ENCODE results near the gene PIP5K1B.

Gene PIP5K1B

DNA sequence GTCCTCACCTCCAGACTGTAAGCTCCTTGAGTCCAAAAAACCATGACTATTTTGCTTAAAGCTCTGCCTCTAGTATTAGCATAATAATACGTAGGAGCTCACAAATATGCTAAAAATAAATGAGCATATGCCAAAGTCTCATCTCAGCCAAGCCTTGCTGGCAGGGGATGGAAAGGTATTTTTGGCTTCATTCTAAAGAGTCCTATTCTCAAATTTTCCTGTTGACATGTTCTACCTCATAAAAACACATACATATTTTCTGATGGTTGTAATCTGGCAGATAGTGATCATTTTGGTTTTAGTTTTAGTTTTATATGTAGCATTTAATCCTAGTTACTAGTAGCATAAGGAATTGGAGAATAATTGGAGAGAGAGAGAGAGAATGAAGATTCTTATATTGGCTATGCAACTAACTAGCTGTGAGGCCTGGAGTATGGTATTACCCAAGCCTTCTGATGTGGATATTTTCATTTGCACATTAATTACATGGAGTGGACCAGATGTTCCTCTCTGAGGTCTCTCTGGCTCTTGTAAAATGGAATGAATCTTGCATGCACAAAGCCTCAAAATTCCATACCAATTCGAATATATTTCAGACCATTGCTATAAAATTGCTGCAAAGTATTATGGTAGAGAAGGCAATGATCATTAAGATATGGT lies 55.8 kb downstream of the PIP5K1B start:
- Mint-ChIP-seq H3K9me3 (peaks cover 3% of the 10 kb centered on the region), H3K27ac (no peak overlapping the region), H3K27me3 (no peaks in the 10 kb centered on the region), H3K4me3 (no peak overlapping the region), H3K36me3 (peaks cover 16% of the 10 kb centered on the region), H3K4me1 (peaks cover 18% of the 10 kb centered on the region)
- no peak for ATAC-seq

DNA sequence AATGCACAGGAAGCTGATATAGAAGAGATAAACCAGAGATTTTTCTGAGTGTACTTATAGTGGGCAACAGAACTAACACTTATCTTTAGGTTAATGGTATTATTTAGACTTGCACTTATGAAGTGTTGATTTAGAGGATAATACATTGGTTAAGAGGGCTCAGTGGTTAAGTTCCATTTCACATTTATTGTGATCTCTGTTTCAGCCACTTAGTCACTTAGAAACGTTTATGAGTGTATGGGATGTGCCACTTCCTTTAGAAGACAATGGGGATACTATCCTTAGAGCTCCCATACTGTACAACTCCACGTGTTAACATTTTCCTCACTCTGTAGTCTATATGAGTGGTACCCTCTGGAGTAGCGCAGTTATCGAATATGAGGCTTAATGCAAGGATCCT lies 57.5 kb downstream of the PIP5K1B start:
- Mint-ChIP-seq H3K27me3 (no peaks in the 10 kb centered on the region), H3K36me3 (peaks cover 16% of the 10 kb centered on the region), H3K4me1 (peaks cover 18% of the 10 kb centered on the region), H3K4me3 (no peak overlapping the region), H3K27ac (no peak overlapping the region), H3K9me3 (peaks cover 3% of the 10 kb centered on the region)
- ATAC-seq = no peak

DNA sequence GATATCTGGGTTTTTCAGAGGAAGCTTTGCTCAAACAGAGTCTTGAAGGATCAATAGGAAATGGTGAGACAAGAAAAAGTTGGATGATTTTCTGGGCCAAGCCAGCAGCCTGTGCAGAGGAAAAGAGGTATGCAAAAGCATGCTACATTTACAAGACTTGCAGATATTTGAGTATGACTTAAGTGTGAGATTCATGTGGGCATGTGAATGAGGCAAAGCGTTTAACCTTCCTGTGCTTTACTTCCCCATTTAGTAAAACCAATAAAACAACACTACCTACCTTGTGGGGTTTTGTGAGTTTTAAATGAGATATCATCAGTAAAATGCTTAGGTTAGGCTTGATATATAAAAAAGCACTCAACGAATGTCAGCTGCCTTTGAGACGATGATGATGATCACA lies 58.1 kb downstream of the PIP5K1B start:
- peak; percentile 45 for ATAC-seq
- Mint-ChIP-seq H3K27me3 (no peaks in the 10 kb centered on the region), H3K36me3 (peaks cover 12% of the 10 kb centered on the region), H3K9me3 (peaks cover 3% of the 10 kb centered on the region), H3K27ac (no peak overlapping the region), H3K4me3 (no peak overlapping the region), H3K4me1 (peaks cover 22% of the 10 kb centered on the region)

DNA sequence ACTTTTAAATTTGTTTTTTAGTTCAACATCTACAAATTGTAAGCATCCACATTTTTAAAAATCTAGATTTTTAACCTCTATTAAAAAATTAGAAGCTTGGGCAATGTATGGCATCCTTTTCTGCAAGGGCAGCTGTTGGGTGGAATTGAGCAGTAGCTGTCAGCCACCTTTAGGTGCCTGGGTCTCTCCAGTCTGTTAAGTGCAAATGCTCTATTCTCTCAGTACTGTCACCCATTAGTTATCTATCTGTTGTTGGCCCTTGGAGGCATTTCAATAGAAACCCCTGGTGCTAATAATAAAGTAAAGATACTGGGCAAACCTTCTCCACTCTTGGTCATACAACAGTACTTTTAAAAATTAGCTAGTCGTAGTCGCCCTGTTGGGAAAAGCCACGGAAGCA lies 63.6 kb downstream of the PIP5K1B start:
- Mint-ChIP-seq H3K4me1 (peaks cover 8% of the 10 kb centered on the region), H3K27ac (no peak overlapping the region), H3K27me3 (no peaks in the 10 kb centered on the region), H3K36me3 (peaks cover 9% of the 10 kb centered on the region), H3K9me3 (no peaks in the 10 kb centered on the region), H3K4me3 (no peak overlapping the region)
- ATAC-seq = no peak

DNA sequence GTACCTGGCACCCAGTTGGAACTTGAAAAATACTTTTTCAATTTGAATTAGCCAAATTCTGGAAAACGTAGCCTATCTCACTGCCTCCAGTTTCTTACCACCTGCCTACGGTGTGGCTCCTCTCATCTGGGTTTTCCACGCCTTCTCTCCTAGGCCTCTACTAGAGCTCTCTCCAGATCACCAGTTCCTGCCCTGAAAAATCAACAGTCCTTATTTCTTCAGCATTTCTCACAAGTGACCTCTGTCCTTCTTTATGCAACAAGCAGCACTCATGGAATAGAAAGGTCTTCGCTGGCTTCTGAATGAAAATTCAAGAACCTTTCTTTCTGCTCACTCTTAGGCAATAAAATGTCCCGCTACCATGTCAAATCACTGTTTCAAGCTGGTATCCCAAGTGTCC lies 64.8 kb downstream of the PIP5K1B start:
- Mint-ChIP-seq H3K9me3 (no peaks in the 10 kb centered on the region), H3K4me1 (peaks cover 8% of the 10 kb centered on the region), H3K27me3 (no peaks in the 10 kb centered on the region), H3K36me3 (peaks cover 10% of the 10 kb centered on the region), H3K27ac (no peak overlapping the region), H3K4me3 (no peak overlapping the region)
- no peak for ATAC-seq

DNA sequence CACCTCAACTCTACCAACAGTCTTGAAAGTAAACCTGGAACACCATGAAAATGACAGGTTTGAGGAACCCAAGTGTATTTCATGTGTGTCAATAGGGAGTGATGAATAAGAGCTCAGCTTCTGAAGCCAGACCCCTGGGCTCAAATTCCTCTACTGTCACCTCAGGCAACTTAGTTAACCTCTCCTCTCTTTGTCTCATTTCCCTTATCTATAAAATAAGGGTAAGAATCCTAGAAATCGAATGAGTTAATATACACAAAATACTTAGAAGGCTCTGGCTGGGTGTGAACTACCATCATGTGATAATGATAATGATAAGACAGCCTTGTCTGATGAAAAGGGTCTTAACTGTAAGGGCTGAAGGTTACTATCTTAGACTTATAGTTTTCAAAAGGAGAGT lies 66.3 kb downstream of the PIP5K1B start:
- no peak for ATAC-seq
- Mint-ChIP-seq H3K4me1 (peaks cover 13% of the 10 kb centered on the region), H3K27me3 (no peaks in the 10 kb centered on the region), H3K4me3 (no peak overlapping the region), H3K27ac (no peak overlapping the region), H3K36me3 (peaks cover 15% of the 10 kb centered on the region), H3K9me3 (no peaks in the 10 kb centered on the region)

DNA sequence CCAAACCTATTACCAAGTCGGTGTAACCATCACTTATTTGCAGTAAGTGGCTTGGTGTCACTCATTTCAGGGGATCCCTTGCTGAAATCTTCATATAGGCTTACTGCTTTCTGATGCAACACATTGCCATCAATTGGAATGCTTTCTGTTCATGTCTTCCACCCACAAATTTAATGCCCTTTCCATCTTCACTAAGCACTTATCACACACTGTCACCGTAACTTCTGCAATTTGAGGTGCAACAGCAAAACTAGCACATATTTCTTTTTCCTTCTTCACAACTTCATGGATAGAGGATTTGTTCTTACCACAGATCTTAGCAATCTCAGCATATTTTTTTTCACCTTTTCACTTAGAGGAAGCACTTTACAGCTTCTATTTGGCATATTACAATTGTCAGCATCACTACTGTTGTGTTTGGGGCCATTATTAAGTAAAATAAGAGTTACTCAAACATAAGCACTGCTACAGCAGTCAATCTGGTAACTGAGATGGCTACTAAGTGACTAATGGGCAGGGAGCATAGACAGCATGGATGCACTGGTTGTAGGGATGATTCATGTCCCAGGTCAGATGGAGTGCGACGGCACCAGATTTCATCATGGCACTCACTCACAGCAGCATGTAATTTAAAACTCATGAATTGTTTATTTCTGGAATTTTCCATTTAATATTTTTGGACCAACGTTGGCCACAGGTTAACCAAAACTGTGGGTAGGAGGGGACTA lies 70.1 kb downstream of the PIP5K1B start:
- peaks cover 9% of the 10 kb centered on the region for H3K36me3 Mint-ChIP-seq
- H3K27me3 Mint-ChIP-seq = no peaks in the 10 kb centered on the region
- ATAC-seq = no peak
- no peak overlapping the region for H3K27ac Mint-ChIP-seq
- H3K4me1 Mint-ChIP-seq = peaks cover 6% of the 10 kb centered on the region
- H3K9me3 Mint-ChIP-seq = no peaks in the 10 kb centered on the region
- H3K4me3 Mint-ChIP-seq = no peak overlapping the region

DNA sequence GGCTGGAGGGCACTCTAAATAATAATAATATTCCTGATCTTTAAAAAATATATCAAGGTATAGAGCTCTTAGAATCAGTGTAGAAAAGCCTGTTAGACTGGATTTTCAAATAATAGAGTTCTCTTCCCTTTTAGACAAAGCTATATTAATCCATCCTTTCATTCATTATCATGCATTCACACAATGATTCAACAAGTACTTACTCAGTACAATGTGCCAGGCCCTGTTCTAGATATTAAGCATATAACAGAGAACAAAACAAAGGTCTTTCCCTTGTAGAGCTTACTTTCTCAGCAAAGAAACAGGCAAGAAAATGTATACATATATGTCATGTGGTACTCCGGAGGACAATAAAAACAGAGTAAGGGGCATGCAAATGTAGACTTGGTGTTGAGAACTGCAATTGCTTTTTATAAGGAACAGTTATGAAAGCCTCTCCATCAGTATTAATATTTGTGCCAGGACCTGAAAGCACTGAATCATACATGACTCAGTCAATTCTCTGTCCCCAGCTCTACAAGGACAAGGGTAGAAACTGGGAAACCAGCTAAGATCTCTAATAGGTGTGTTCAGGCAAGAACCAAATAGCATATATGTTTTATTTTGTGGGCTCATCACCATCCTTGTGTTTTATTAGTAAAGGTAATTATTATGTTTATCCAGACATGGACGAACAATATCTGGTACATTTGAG lies 72.2 kb downstream of the PIP5K1B start:
- H3K27ac Mint-ChIP-seq = no peak overlapping the region
- H3K4me3 Mint-ChIP-seq = no peak overlapping the region
- peaks cover 6% of the 10 kb centered on the region for H3K36me3 Mint-ChIP-seq
- H3K27me3 Mint-ChIP-seq = no peaks in the 10 kb centered on the region
- no peak for ATAC-seq
- peaks cover 6% of the 10 kb centered on the region for H3K4me1 Mint-ChIP-seq
- no peaks in the 10 kb centered on the region for H3K9me3 Mint-ChIP-seq

DNA sequence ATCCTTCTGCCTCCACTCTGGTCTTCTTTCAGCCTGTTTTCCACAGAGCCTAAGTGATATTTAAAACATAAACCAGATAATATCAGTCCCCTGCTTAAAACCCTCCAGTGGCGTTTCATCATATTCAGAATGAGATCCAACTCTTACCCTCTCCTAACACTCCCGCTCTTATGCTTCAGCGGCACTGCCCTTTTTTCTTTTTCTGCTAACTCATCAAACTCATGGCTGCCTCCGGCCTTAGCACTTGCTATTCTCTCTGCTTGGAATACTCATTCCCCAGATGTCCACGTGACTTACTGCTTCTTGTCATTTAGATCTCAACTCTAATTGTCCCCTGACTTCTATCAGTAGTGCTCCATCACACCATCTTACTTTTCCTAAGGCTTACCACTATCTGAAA lies 73.6 kb downstream of the PIP5K1B start:
- Mint-ChIP-seq H3K27me3 (no peaks in the 10 kb centered on the region), H3K36me3 (peaks cover 6% of the 10 kb centered on the region), H3K9me3 (no peaks in the 10 kb centered on the region), H3K27ac (no peak overlapping the region), H3K4me1 (peaks cover 6% of the 10 kb centered on the region), H3K4me3 (no peak overlapping the region)
- no peak for ATAC-seq

DNA sequence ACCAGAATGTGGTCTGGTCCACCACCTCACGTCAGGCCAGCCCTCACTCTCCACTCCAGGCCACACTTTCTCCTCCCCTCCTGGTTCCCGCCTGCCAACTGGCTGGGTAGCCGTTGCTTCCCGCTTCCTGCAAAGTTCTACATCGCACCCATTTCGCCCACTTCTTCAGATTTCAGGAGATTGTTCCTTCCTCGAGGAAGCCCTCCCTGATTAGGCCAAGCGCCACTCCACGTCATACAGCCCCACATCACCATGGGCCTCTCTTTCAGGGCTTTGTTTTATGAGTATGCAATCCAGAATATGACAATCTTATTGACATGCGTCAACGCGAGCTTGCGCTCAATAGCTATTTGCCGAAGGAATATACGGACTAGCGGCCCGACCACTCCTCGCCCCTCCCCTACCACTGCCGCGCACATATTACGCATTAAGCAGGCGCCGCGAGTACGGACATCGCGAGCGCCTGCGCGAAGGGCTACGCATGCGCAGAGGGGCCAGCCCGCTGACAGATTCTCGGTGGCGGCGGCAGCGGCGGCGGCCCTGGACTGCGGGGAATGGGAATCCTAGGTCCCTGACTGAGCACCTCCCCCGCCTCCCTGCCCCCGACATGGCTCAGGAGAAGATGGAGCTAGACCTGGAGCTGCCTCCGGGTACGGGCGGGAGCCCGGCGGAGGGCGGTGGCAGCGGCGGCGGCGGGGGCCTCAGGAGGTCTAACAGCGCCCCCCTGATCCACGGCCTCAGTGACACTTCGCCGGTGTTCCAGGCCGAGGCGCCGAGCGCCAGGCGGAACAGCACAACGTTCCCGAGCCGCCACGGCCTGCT lies 74.7 kb downstream of the PIP5K1B start:
- Mint-ChIP-seq H3K4me3 (no peak overlapping the region), H3K9me3 (no peaks in the 10 kb centered on the region), H3K27me3 (no peaks in the 10 kb centered on the region), H3K27ac (no peak overlapping the region), H3K4me1 (peaks cover 6% of the 10 kb centered on the region), H3K36me3 (peaks cover 6% of the 10 kb centered on the region)
- peak; percentile 94 for ATAC-seq

DNA sequence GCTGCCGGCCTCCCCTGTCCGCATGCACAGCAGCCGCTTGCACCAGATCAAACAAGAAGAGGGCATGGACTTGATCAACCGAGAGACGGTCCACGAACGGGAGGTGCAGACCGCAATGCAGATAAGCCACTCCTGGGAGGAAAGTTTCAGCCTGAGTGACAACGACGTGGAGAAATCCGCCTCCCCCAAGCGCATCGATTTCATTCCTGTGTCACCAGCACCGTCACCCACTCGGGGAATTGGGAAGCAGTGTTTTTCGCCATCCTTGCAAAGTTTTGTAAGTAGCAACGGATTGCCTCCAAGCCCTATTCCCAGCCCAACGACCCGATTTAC lies 75.3 kb downstream of the PIP5K1B start:
- Mint-ChIP-seq H3K4me1 (peaks cover under 1% of the 10 kb centered on the region), H3K27ac (no peak overlapping the region), H3K36me3 (no peaks in the 10 kb centered on the region), H3K9me3 (no peaks in the 10 kb centered on the region), H3K27me3 (no peaks in the 10 kb centered on the region), H3K4me3 (no peak overlapping the region)
- no peak for ATAC-seq

DNA sequence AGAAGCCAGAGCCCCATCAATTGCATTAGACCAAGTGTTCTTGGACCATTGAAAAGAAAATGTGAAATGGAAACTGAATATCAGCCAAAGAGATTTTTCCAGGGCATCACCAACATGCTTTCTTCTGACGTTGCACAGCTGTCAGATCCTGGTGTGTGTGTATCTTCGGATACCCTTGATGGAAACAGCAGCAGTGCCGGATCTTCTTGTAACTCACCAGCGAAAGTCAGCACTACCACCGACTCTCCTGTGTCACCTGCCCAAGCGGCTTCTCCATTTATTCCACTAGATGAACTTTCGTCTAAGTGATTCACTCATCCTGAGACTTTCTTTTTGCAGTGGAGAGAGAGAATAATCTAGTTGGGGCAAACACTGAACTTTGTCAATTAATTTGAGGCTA lies 75.7 kb downstream of the PIP5K1B start:
- Mint-ChIP-seq H3K4me3 (no peak overlapping the region), H3K4me1 (no peaks in the 10 kb centered on the region), H3K27me3 (no peaks in the 10 kb centered on the region), H3K27ac (no peak overlapping the region), H3K9me3 (no peaks in the 10 kb centered on the region), H3K36me3 (no peaks in the 10 kb centered on the region)
- ATAC-seq = no peak

DNA sequence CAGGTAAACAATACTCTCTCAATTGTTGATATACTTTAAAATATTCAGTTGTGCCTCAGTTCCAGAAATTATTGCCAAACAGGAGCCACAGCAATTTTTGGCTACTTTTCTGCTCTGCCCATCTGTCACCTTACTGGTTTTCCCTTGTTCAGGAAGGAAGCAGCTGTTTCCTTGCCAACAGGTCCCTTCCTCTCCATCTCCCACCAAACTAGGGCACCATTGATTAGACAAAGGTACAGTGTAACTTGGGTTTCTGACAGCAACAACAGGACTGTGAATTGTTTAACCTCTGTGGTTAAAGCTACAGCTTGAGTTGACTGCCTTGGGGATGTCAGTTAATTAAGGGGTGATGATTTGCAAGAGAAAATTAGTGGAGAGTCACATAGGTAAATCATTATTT lies 76.9 kb downstream of the PIP5K1B start:
- ATAC-seq = no peak
- H3K9me3 Mint-ChIP-seq = no peaks in the 10 kb centered on the region
- no peak overlapping the region for H3K27ac Mint-ChIP-seq
- H3K36me3 Mint-ChIP-seq = peaks cover 4% of the 10 kb centered on the region
- no peak overlapping the region for H3K4me3 Mint-ChIP-seq
- no peaks in the 10 kb centered on the region for H3K4me1 Mint-ChIP-seq
- no peaks in the 10 kb centered on the region for H3K27me3 Mint-ChIP-seq

DNA sequence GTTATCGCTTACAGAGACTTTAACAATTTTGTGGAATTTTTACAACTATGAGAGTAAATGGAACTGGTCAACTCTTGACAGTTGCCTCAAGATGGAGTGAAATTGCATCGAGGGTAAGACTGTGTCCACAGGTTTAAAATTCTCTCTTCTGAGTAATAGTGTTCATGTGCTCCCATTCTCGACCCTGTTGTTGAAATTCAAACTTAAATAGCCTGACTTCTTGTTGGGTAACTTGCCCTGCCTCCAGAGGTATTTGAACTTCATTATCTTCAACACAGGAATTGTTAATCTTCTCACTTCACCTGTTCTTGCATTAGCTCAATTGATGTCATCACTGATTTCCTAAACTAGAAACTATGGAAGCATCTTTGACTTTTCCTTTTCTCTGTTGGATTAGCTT lies 77.5 kb downstream of the PIP5K1B start:
- ATAC-seq = no peak
- peaks cover 5% of the 10 kb centered on the region for H3K4me1 Mint-ChIP-seq
- peaks cover 10% of the 10 kb centered on the region for H3K36me3 Mint-ChIP-seq
- H3K27me3 Mint-ChIP-seq = no peaks in the 10 kb centered on the region
- H3K27ac Mint-ChIP-seq = no peak overlapping the region
- no peak overlapping the region for H3K4me3 Mint-ChIP-seq
- no peaks in the 10 kb centered on the region for H3K9me3 Mint-ChIP-seq

DNA sequence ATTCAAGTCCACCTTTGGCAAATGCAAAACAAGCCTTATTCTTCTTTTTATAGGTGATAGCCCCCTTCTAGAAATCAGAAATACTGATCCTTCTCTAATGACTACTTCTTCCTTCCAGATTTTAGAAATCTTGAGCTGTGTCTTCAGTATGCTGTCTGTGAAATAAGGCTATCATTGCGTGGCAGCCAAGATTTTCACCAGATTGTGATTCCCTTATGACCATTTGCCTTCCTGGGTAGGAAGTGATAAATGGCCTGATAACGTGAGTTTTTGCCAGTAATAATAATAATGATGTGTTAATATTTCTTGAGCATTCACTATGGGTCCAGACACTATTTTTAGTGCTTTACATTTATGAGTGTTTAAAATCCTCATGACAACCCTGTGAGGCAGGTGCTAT lies 80.9 kb downstream of the PIP5K1B start:
- Mint-ChIP-seq H3K9me3 (no peaks in the 10 kb centered on the region), H3K4me1 (peaks cover 7% of the 10 kb centered on the region), H3K4me3 (no peak overlapping the region), H3K27me3 (no peaks in the 10 kb centered on the region), H3K27ac (no peak overlapping the region), H3K36me3 (peaks cover 24% of the 10 kb centered on the region)
- no peak for ATAC-seq

All from stimulated activated memory B cell treated with anti-CD40 and anti-IgM and Interleukin-4, amounts not matched to agents 10 μg/mL and 1 μg/mL and 100 μg/mL, for 72 hours (primary cell).